Hepatocyte (in vitro differentiated cells): ENCODE data around the gene TOR1AIP2. TPM values are rescaled to one million over a fixed set of nuclear protein-coding genes. Genes with fewer than 3 reads are reported as not detected.

Experiments
- DNase-seq: peaks from one replicate; pipeline ENCODE4 v3.0.0-alpha.2; 2016; ENCODE audit warnings: low spot score
- H2AFZ ChIP-seq: fragments of 200-600 bp; sonication (generic); 2 replicates; pipeline ENCODE4 v1.6.0; 2016; ENCODE audit warnings: antibody characterized with exemption, mild to moderate bottlenecking
- H3K27ac ChIP-seq: fragments of 200-600 bp; sonication (generic); 2 replicates; pipeline ENCODE4 v1.5.1; 2016; ENCODE audit warnings: mild to moderate bottlenecking
- H3K27me3 ChIP-seq: fragments of 200-600 bp; sonication (generic); 2 replicates; pipeline ENCODE4 v1.6.1; 2016
- H3K36me3 ChIP-seq: fragments of 200-600 bp; sonication (generic); replicated peaks from 2 replicates; pipeline ENCODE4 v1.5.1; 2016; ENCODE audit warnings: low read depth; ENCODE audit not compliant: insufficient read depth
- H3K4me1 ChIP-seq: fragments of 200-600 bp; sonication (generic); 2 replicates; pipeline ENCODE4 v1.5.1; 2016; ENCODE audit warnings: mild to moderate bottlenecking, moderate library complexity; ENCODE audit not compliant: insufficient read depth
- H3K4me2 ChIP-seq: fragments of 200-600 bp; sonication (generic); 2 replicates; pipeline ENCODE4 v1.6.0; 2016
- H3K4me3 ChIP-seq: fragments of 200-600 bp; sonication (generic); 2 replicates; pipeline ENCODE4 v1.5.1; 2016; ENCODE audit warnings: mild to moderate bottlenecking
- H3K79me2 ChIP-seq: fragments of 200-600 bp; sonication (generic); 2 replicates; pipeline ENCODE4 v1.6.0; 2017; ENCODE audit warnings: mild to moderate bottlenecking
- H3K9me2 ChIP-seq: fragments of 200-600 bp; sonication (generic); replicated peaks from 2 replicates; pipeline ENCODE4 v1.6.0; 2017; ENCODE audit warnings: mild to moderate bottlenecking; ENCODE audit not compliant: insufficient read depth
- H3K9me3 ChIP-seq: fragments of 200-600 bp; sonication (generic); 2 replicates; pipeline ENCODE4 v1.5.1; 2016; ENCODE audit warnings: low read depth, mild to moderate bottlenecking
- H4K20me1 ChIP-seq: fragments of 200-600 bp; sonication (generic); 2 replicates; pipeline ENCODE4 v1.6.0; 2016; ENCODE audit warnings: mild to moderate bottlenecking; ENCODE audit not compliant: insufficient read depth, poor library complexity, severe bottlenecking
- CTCF ChIP-seq: fragments of 200-600 bp; sonication (generic); IDR thresholded peaks from 2 replicates; pipeline ENCODE4 v1.5.1; 2016; ENCODE audit warnings: antibody characterized with exemption, mild to moderate bottlenecking; ENCODE audit not compliant: poor library complexity
- EZH2 ChIP-seq: fragments of 200-600 bp; sonication (generic); IDR thresholded peaks from 2 replicates; pipeline ENCODE4 v1.6.1; 2016; ENCODE audit warnings: antibody characterized with exemption, mild to moderate bottlenecking, borderline replicate concordance
- EZH2phosphoT487 ChIP-seq: fragments of 200-600 bp; sonication (generic); IDR thresholded peaks from one replicate; pipeline ENCODE4 v1.6.1; 2018; ENCODE audit warnings: antibody characterized with exemption, mild to moderate bottlenecking, low read depth, moderate library complexity; ENCODE audit not compliant: unreplicated experiment, severe bottlenecking
- WGBS: methylation state at CpG from one replicate; pipeline ENCODE4 v1.1.6; 2016; ENCODE audit warnings: low lambda C conversion rate; ENCODE audit errors: missing lambda C conversion rate; 5-methylcytosine and 5-hydroxymethylcytosine counted together
- polyA plus RNA-seq: library from polyadenylated mRNA; unstranded; fragments of >200 nt; fragmentation: Nextera tagmentation; extraction: Ambion mirVana; gene quantifications from 2 replicates; pipeline ENCODE4 v1.2.1, GENCODE V29; 2016
- total RNA-seq: library from RNA; depleted of rRNA; stranded (reverse); fragments of >200 nt; gene quantifications from 2 replicates; pipeline ENCODE4 v1.2.3, GENCODE V29; 2014

TOR1AIP2 gene
- total and polyA plus RNA-seq, 2 experiments from 2014 or later = 36.6 to 158 TPM

GRCh38 chr1:179911812-179912211 lies 34.2 kb upstream of the TOR1AIP2 start:
- no peaks in the 10 kb centered on the region for H3K4me1 ChIP-seq
- 98% methylated on average over 3 of the region's 3 CpGs for WGBS

DNA sequence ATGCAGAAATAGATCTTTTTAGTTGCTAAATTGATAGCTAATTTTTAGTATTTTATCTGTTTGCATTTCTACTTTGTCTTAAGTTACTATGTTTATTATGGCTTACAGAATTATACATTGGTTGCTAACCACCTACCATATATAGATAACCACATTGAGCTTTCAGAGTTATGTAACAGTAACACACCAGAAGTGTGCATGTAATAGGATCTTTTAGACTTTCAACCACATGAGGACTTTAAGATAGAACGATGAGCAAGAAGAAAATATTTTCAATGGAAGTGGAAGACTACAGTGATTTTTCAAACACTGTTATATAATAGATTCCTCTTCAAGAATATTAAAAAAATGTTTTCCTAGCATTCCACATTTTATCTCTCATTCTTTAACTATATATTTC lies 33.3 kb upstream of the TOR1AIP2 start:
- Histone ChIP-seq H3K4me2 (no peak overlapping the region), H3K36me3 (no peaks in the 10 kb centered on the region), H3K4me1 (no peaks in the 10 kb centered on the region), H3K79me2 (no peaks in the 10 kb centered on the region), H3K9me3 (no peaks in the 10 kb centered on the region), H3K27ac (no peak overlapping the region), H3K27me3 (no peaks in the 10 kb centered on the region), H2AFZ (no peak overlapping the region), H3K9me2 (no peaks in the 10 kb centered on the region), H3K4me3 (no peak overlapping the region), H4K20me1 (no peaks in the 10 kb centered on the region)
- WGBS = 88% methylated on average over 1 of the region's 1 CpG
- no peak for DNase-seq
- TF ChIP-seq EZH2 = no peak
- no peak for TF ChIP-seq CTCF
- TF ChIP-seq EZH2phosphoT487 = no peak

More at GRCh38 chr1:179911812-179912211, 34.2 kb upstream of the TOR1AIP2 start:
- Histone ChIP-seq H2AFZ (no peak overlapping the region), H3K27ac (no peak overlapping the region), H3K4me3 (no peak overlapping the region), H4K20me1 (no peaks in the 10 kb centered on the region), H3K36me3 (no peaks in the 10 kb centered on the region), H3K9me2 (no peaks in the 10 kb centered on the region), H3K9me3 (no peaks in the 10 kb centered on the region), H3K27me3 (no peaks in the 10 kb centered on the region), H3K4me2 (no peak overlapping the region), H3K79me2 (no peaks in the 10 kb centered on the region)
- TF ChIP-seq CTCF (no peak), EZH2phosphoT487 (no peak), EZH2 (no peak)
- no peak for DNase-seq

DNA sequence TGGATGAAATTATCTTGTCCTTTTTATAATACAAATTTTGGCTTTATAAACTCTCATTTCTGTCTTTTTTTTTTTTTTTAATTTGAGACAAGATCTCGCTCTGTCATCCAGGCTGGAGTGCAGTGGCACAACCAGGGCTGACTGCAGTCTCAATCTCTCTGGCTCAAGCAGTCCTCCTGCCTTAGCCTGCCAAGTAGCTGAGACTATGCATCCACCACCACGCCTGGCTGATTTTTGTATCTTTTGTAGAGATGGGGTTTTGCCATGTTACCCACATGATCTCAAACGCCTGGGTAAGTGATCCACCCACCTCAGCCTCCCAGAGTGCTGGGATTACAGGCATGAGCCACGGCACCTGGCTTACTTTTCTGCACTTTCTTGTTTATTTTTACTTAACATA lies 12.0 kb upstream of the TOR1AIP2 start:
- H3K4me1 ChIP-seq = no peaks in the 10 kb centered on the region

More for the DNA sequence above, 12.0 kb upstream of the TOR1AIP2 start:
- Histone ChIP-seq H2AFZ (no peak overlapping the region), H4K20me1 (peaks cover 5% of the 10 kb centered on the region), H3K9me2 (no peaks in the 10 kb centered on the region), H3K27me3 (no peaks in the 10 kb centered on the region), H3K79me2 (peaks cover 44% of the 10 kb centered on the region), H3K36me3 (no peaks in the 10 kb centered on the region), H3K9me3 (no peaks in the 10 kb centered on the region), H3K27ac (no peak overlapping the region), H3K4me3 (no peak overlapping the region), H3K4me2 (no peak overlapping the region)
- no peak for DNase-seq
- 95% methylated on average over 4 of the region's 4 CpGs for WGBS
- no peak for TF ChIP-seq EZH2
- no peak for TF ChIP-seq EZH2phosphoT487
- no peak for TF ChIP-seq CTCF
